Right ventricle myocardium inferior (tissue), 1 donor: ENCODE data around the gene SERTM1. TPM values are rescaled to one million over a fixed set of nuclear protein-coding genes. Genes with fewer than 3 reads are reported as not detected.

Source experiments
- ATAC-seq: fragments of 200-7000 bp; cut with Tn5 transposase; one replicate; pipeline ENCODE4 v1.9.1; 2020; ENCODE audit warnings: mild to moderate bottlenecking, moderate library complexity
- DNase-seq: peaks from one replicate; pipeline ENCODE4 v3.0.0; 2021; ENCODE audit errors: missing footprints
- intact Hi-C: fragments of 100-400 bp; cut with DNase I; formaldehyde crosslinking; loops from one replicate; pipeline ENCODE4 v1.11.0; 2022
- total RNA-seq: library from RNA; stranded (reverse); fragmentation: NEBNext Ultra II Directional; extraction: Animal tissue kit (Norgen Biotek cat#: 25700); gene quantifications from one replicate; pipeline ENCODE4 v1.2.1, GENCODE V29; 2021
- donor health status: DM: no; HTN: yes; CAD: no; lungs with severe emphysema.

SERTM1 gene
- total RNA-seq, 1 donor from 2014 or later: 2.0 TPM

DNA sequence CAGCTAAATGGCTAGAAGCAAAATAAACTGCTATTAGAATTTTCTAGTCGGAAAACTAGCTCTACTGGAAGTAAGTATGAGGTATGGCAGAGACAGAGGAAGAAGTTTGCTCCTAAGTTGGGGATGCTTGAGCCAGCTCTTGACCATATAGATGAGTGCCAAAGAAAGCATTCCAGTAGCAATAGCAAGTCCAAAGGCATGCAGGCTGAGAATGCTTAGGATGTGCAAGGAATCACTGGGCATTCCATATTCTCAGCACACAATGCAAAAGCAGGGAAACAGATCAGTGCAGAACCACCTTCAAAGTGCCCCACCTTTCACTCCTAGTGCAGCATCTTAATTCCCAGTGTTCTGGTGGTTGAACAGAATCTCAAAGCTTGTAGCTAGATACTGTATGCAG is 32.9 kb downstream of the SERTM1 start:
- intact Hi-C loops: no loop called here
- ATAC-seq (no peak), DNase-seq (no peak)

DNA sequence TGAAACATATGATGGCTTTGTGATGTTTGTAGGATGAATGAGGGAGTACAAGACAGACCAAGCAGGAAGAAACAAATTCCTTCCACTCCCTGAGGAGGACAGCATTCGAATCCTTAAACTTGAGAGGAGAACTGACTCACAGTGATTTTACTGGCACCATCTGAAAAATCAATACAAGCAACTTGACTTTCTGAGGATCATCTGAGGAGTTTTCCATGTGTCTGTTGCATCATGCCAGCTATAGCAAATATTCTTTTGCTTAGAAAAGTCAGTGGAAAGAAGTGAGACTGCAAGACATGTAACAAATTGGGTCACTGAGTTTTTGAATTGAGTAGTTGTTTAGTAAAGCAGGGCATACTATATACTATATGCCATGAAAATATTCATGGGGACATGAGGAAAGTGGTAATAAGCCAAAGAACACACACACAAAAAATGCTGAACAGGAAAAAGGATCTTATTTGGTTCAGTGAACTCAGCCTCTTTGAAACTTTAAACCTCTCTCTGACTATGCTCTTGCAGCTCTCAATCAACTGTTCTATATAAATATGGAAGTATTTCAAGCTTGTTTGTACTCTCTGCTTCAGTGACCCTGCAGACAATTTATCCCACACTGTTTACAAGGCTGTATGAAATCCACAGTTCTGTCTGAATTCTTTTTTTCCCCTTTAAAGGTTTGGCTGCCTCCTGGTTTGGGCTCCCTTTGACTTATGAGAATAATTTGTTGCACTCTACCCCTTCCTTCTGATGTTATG is 35.5 kb downstream of the SERTM1 start:
- intact Hi-C loops: no loop called here

DNA sequence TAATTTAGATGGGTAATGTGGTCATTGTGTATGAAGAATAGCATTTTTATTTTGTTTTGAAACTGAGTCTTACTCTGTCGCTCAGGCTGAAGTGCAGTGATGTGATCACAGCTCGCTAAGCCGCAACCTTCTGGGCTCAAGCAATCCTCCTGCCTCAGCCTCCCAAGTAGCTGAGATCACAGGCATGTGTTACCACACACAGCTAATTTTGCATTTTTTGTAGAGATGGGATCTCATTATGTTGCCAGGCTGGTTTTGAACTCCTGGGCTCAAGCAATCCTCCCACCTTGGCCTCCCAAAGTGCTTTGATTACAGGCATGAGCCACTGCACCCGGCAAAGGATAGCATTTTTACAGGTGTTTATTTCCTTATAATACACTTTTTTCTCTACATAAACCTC is 36.6 kb downstream of the SERTM1 start:
- intact Hi-C loops: no loop called here
- ATAC-seq: no peak
- no peak for DNase-seq

More for the DNA sequence above, 35.5 kb downstream of the SERTM1 start:
- no peak for ATAC-seq
- DNase-seq: no peak

DNA sequence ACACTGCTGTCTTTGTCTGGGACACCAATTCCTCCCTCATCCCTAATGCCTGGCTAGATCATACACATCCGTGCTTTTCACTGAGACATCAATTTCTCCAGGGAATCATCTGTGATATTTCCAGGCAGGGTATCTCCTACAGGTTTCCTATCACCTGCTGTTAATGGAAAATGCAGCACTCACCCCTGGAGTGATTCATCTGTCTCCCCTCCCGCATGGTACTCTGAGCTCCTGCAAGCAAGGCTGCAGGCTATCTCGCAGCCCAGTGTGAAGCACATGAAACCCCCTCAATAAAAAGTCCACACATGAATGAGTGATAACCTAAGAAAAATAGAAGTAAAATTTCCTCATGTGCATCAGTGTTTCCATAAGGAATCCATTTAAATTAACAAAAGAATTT is 38.5 kb downstream of the SERTM1 start:
- intact Hi-C loops: no loop called here
- ATAC-seq (no peak), DNase-seq (no peak)

DNA sequence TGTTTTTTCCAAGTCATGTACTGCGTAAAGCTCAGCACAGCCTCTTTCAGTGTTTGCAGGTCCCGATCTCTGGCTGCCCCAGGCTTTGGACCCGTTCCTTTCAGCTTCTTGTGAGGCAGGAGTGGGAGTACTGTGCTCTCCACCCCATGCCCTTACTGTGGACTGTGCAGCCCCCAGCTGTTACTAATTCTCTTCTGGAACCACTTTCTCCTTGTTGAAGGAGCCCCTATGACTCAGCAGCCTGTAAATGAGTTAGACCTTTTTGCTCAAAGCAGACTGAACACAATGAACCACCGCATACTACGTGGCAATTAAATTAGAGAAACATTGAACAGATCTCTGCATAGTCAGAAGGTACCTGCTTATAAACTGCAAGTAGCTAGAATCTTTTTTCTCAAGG is 39.0 kb downstream of the SERTM1 start:
- DNase-seq: no peak
- no peak for ATAC-seq
- intact Hi-C loops: no loop called here

DNA sequence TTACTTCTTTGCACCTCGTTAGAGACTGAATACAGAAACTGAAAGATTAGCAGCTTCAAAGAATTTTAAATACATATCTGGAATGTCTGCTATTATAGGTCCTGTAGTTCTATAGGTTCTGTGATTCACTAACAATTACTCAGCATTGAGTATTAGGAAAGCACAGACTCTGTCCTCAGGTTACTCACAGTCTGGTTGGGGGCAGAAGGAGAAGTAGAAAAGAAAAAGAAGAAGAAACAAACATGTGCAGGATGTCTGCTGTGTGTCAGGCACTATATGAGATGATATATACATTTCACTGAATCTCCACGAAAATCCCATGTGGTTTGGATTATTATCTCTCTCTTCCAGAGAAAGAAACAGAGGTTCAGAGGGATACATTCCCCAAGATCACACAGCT is 40.1 kb downstream of the SERTM1 start:
- no peak for DNase-seq
- intact Hi-C loops: no loop called here
- ATAC-seq: no peak

DNA sequence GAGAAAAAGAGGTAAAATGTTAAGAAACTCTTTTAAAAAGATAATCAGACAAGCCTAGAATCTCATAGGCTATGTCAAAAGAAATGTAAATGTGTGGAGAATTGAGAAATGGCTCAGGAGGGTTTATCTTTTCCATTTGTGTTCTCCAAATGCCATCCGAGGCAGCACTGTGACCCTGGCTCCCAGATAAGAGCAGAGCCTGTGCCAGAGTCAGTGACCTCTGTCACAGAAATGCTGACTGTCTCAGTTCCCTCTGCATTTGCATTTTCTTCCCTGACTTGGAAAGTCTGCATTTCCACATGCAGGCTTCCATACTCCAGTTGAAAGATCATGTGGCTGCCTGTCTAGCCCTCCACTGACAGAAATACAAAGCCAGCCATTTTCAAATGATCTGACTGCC is 42.0 kb downstream of the SERTM1 start:
- ATAC-seq: no peak
- intact Hi-C loops: no loop called here

DNA sequence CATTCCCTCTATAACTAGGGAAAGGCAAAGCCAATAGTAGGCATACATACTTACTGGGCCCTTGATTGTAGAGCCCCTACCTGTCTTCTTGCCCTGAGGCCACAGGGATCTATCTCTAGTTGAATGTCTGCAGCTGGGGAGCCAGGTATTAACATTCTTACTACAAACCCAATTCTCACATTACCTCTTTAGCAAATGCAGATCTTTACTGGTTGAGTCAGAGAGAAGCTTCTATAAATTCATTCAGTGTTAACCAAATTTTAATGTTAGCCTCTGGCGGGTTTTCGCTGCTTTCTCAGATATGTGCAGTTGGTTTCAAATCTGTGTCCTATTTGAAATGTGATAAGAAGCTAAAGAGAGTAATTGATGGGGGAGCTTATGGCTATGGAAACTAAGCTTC is 43.2 kb downstream of the SERTM1 start:
- intact Hi-C loops: no loop called here
- ATAC-seq (no peak), DNase-seq (no peak)

More for the DNA sequence above, 42.0 kb downstream of the SERTM1 start:
- DNase-seq: no peak

DNA sequence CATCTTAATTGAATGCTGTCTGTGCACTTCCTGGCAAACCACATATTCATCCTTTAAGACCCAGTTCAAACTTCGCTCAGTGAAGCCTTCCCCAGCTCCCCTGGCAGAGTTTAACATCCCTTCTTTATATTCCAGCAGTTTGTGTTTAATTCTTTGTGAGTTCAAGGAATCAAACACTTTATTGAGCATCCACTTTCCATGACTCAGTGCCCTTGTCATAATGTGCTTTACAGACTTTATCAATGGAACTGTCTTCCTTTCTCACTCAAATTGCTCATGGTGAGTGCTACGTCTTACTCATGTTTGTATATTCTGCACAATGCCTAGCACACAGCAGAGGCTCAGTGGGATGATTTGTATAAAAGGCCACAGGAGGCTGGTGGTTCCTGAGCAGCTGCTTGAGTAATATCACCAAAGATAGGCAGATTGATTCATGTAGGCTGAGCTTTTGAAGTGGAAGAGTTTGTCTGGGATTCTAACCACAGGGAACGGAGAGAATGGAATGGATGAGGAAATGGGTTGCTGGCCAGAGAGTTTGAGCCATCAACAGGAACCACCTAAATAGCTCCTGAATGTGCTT is 44.2 kb downstream of the SERTM1 start:
- ATAC-seq: no peak
- intact Hi-C loops: no loop called here
- no peak for DNase-seq

DNA sequence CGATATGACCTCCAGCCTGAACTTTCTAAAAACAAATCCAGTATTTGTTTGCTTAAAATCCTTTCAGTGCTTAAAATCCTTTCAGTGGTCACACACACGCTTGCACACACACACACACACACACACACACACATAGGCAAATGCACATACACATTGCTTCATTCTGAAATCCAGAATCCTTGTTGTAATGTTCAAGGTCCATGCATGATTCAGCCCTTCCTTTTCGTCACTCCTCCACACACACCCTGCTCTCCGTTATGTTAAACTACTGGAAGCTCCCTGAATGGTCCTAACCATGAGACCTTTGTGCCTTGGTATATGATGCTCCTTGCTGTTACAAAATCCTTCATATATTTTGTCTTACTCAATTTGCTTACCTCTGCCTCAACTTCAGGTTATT is 44.9 kb downstream of the SERTM1 start:
- intact Hi-C loops: no loop called here
- no peak for ATAC-seq
- DNase-seq: no peak

DNA sequence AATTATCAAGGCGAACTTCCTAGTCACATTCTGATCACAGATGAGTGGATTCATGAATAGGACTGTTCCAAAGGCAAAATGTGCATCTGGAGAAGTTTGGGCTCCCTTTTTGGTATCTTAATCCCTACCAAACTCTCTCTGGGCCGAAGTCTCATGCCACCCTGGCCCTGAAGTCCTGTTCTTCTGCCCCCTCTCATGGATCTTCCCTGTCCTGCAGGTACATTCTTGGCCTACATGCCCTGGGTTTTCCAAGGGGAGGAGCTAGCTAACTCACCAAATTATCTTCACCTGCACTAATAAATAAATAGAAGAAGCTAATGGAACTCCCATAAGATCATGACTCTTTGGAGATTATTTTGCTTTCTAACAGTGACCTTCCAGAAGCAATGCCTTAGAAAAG is 50.3 kb downstream of the SERTM1 start:
- ATAC-seq (no peak), DNase-seq (no peak)
- intact Hi-C loops: no loop called here

DNA sequence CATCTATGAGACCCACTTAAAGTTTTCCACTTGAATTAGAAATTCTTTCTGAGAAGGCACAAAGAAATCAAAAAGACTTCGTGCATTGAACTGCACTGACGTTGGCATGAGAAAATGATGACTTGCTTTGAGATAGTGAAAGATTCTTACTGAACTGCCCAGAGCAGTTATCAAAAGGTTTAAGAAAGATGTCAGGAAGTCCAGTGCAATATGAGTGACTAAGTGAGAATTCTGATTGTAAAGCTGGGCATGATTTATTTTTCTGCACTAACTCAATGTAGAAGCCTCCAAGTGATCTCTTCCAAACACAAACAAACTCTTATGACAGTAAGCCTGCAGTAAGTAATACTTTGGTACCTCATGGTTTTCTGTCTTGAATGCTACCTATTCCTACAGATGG is 52.1 kb downstream of the SERTM1 start:
- no peak for DNase-seq
- intact Hi-C loops: no loop called here
- ATAC-seq: no peak

DNA sequence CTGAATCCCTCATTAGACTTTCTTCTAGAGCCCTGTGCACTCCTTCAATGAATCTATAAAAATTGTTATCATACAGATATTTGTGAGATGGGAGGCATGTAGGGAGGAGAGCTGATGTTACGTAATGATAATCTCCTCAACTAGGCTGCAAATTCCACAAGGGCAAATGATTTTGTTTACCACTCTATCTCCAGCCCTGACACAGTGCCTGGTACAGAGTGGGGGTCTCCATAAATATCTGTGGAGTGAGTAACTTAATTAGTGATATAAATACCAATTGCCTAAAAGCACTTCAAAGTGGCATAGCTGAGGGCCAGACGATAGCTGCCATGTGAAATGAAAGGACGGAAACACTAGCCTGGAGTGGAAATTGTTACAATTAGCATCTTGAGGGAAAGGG is 54.2 kb downstream of the SERTM1 start:
- DNase-seq: no peak
- intact Hi-C loops: no loop called here
- ATAC-seq: no peak

DNA sequence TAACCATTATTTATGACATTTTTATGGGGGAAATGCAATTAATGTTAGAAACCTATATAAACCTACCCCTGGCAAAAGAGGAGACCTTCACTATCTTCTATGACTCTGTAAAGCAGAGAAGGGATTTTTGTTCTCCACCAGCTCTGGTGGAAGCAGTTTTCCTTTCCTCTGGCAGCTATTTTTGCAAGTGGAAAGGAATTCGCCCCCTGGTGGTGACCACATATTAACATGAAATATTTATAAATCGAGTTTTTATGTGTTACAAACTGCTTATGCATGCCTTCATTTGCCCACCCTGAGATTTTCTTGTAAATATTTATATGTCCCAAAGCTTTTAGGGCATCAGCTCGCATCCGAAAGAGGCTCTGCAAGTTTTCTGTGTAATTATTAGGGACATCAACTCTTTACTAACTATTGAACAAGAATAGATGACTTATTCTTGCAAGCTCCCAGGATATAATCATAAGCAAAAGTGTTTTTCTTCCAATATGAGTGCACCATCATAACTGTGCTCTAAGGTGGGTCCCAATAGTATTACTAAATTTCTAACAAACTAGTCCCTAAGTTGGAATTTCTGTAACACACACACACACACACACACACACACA is 62.4 kb downstream of the SERTM1 start:
- no peak for ATAC-seq
- DNase-seq: no peak
- intact Hi-C loops: loop anchor here (1.0 to 5.0 kb wide), 2 partner anchors 283 to 454 kb away; no protein-coding TSS in a partner anchor

DNA sequence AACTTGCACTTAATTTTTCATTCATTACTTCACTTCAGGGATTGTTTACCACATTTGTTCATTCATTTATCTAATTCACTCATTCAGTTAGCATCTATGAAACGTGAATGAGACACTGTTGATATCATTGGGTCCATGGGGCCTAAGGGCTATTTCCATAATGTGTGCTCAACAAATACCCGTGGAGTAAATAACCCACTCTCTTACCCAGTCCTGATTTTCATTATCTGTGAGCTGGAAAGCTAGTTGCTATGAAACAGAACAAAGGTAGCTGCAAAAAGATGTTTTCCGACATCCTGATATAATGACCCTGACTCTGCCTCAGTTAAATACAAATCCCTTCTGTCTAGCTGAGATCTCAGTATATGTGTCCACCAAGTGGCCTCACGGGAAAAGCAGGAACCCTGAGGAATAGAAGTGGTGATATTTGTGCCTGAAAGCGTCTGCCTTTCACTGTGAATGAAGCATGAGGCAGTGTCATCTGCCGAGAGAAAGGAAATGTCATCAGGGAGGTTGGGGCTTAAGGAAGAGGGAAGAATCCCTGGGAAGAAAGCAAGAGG is 63.8 kb downstream of the SERTM1 start:
- ATAC-seq: no peak
- intact Hi-C loops: loop anchor here (5.0 kb wide), 1 partner anchor 455 kb away; no protein-coding TSS in a partner anchor
- DNase-seq: no peak

DNA sequence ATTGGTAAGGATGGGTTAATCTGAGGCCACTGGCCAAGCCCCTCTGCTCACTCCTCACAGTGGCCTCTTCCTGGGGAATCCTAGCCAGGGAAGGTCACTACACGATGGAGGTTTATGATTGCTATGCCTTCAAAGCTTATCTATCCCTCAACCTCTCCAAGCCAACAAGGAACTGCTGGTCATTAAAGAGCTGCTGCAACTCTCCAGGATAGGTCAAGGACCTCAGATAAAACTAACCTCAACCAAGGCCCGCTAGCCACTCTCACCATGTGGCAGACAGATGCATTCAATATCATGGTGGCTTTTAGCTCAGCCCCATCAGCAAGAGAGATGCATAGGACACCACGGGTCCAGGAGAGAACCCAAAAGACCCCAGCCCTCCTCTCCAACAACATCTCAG is 71.6 kb downstream of the SERTM1 start:
- intact Hi-C loops: no loop called here
- ATAC-seq (no peak), DNase-seq (no peak)

DNA sequence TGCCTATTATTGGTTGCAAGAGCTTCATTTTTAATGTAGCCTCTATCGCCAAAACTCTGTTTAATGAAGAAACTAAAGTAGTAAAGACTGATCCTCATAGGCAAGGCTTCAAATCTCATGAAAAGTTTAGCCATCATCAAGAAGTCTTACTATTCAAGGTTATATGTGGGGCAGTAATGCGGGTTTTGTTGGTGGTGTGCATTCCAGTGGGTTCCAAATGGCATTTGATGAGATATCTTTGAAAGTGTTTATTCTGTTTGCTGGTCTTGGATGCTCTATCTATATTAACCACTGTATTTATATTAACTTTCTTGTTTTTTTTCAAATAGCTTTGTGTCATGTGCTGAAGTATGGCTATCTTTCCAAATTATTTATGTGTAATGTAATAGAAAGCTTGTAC is 72.2 kb downstream of the SERTM1 start:
- DNase-seq (no peak), ATAC-seq (no peak)
- intact Hi-C loops: no loop called here
